ENCODE results near the gene FES.
"Not testable (repeated sequence)": the region's sequence is repeated elsewhere in the genome, so short reads cannot be mapped to it uniquely, and the experiment has no call there.

Gene FES

GRCh38 chr15:90893175-90894090, 9.1 kb downstream of the FES start:
- no peak for DNase-seq

GRCh38 chr15:90895571-90896117, 11.3 kb downstream of the FES start:
- DNase-seq: no peak

DNA sequence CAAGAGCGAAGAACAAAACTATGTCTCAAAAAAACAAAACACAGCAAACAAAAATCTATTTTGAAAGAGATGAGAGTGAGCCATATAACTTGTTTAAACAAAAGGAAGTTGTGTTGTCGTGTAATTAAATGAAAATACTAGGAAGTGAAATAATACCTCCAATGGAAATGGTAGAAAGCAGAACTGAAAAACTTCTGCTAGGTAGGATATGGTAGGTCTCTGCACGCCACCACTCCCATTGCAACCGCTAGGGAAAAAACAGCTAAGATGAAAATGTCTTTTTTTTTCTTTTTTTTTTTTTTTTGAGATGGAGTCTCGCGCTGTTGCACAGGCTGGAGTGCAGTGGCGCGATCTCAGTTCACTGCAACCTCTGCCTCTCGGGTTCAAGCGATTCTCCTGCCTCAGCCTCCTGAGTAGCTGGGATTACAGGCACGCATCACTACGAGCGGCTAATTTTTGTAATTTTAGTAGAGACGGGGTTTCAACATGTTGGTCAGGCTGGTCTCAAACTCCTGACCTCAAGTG, 12.9 kb downstream of the FES start:
- DNase-seq: not testable (repeated sequence)

DNA sequence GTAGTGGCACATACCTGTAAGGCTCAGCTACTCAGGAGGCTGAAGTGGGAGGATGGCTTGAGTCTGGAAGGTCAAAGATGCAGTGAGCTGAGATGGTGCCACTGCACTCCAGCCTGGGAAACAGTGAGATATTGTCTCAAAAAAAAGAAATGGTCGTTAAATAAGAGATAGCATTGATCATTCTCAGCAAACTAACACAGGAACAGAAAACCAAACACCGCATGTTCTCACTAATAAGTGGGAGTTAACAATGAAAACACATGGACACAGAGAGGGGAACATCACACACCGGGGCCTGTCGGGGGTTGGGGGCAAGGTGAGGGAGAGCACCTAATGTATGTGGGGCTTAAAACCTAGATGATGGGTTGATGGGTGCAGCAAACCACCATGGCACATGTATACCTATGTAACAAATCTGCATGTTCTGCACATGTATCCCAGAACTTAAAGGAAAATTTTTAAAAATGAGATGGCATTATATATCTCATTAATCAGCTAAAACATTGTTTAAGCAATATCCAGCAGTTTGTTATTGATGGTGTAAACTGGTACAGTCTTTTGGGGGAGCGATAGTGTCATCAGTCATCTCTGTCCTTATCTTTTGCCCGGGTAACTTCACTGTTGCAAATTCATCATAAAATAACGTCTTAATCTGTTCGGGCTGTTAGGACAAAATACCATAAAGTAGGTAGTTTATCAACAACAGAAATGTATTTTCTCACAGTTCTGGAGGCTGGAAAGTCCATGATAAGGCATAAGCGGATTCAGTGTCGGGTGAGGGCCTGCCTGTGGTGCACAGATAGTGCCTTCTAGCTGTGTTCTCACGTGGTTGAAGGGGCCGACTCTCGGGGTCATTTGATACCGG, 17.1 kb downstream of the FES start:
- DNase-seq: no peak

GRCh38 chr15:90902040-90902839, 17.9 kb downstream of the FES start:
- peak; percentile 72 to 78 for DNase-seq

DNA sequence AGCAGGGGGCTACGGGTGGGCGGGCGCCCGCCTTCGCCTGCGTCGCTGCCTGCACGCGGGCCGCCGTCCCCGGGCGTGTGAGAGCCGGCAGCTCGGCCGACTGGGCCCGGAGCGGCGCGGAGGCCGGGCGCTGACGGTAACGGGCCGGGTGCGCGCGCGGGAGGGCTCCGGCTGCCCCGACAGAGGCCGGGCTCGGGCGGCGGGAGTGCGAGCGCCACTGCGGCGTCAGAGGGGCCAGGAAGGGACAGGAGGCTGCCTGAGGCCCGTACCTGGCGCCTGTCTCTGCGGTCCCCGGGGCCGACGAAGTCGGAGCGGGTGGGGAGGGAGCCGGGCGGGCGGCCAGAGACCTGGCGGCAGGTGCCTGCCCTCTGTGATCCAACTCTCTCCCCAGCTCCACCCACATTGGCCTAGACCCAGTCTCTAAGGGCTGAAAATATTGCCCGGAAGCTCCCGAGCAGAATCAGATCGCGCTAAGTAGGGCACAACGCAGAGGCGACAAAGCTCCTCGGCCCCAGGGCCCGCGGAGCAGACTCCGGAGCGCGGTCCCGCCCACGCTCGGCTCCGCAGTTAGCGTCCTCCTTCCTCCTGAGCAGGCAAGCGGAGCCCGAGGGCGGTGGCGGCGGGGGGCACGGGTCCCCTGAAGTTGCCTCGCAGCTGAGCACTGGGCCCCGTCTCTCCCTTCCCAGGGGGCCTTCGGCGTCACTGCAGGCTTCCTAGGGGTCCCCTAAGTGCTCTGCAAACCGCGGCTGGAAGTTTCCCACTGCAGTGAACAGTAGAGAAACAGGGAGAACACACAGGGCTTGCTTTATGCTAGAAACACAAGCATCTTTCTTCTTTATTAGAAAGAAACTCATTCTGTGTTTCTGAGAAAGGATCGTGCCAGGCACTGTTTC, 18.8 kb downstream of the FES start, which contains the start of gene MAN2A2:
Gene MAN2A2 (plus strand): TSS at position 463 of the 893 bp plus-strand sequence. CDS start 906 bp downstream, outside the sequence.
- DNase-seq: peak; percentile 83 to 86

DNA sequence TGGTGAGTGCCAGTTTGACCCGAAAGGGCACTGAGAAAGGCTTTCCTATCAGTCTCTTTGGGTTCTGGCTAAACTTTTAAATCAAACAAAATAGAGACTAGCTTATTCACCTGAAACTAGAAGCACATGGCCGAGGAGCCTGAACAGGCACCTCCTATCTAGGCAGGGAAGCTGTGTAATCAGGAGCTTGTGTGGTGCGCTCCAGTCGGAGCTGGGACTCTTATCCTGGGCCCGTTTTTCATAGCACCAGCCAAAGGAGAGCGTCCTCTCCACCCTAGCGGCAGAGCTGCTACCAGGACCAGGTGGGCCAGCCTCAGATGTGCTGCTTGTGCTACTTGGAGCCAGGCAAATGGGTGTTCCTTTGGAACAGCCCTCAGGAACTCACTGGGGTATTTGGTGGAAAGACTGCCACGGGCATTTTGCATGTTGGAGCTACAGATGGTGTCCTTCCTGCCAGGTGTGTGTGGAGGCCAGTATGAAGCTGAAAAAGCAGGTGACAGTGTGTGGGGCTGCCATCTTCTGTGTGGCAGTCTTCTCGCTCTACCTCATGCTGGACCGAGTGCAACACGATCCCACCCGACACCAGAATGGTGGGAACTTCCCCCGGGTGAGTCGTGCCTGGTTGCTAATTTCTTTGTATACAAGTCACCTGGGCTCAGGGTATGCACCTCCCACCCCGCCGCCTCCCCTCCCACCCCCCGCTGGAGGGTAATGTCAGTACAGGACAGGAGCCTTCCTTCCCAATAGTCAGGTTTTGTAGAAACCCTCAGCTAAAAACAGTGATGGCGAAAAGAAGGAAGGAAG, 19.6 kb downstream of the FES start:
- DNase-seq: peak in 1 of 2 experiments; percentile 23

GRCh38 chr15:90904746-90905145, 20.4 kb downstream of the FES start:
- no peak for DNase-seq

DNA sequence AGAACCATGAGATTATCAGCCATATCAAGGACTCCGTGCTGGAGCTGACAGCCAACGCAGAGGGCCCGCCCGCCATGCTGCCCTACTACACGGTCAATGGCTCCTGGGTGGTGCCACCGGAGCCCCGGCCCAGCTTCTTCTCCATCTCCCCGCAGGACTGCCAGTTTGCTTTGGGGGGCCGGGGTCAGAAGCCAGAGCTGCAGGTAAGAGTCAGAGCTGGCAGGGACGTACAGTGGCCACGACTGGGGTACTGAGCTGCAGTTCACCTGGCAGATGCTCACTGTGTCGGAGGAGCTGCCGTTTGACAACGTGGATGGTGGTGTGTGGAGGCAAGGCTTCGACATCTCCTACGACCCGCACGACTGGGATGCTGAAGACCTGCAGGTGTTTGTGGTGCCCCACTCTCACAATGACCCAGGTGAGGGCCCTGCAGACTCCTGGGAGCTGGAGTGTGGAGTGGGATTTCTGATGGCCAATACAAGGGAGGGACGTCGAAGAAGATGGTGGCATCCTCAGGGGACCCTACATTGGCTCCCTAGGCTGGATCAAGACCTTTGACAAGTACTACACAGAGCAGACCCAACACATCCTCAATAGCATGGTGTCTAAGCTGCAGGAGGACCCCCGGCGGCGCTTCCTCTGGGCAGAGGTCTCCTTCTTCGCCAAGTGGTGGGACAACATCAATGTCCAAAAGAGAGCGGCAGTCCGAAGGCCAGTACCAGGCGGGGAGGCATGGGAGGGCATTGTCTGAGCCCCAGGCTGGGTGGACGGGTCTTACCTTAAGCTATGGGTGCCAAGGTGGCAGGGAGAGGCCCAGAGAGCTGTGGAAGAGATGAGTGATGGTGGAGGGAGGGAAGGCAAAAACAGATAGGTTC, 21.2 kb downstream of the FES start:
- no peak for DNase-seq

GRCh38 chr15:90906181-90906849, 22.0 kb downstream of the FES start:
- DNase-seq: no peak

- DNase-seq: no peak
These were observed 22.9 kb downstream of the FES start for GRCh38 chr15:90907051-90907660.

- no peak for DNase-seq
These were observed 23.7 kb downstream of the FES start for GRCh38 chr15:90907838-90908507.

DNA sequence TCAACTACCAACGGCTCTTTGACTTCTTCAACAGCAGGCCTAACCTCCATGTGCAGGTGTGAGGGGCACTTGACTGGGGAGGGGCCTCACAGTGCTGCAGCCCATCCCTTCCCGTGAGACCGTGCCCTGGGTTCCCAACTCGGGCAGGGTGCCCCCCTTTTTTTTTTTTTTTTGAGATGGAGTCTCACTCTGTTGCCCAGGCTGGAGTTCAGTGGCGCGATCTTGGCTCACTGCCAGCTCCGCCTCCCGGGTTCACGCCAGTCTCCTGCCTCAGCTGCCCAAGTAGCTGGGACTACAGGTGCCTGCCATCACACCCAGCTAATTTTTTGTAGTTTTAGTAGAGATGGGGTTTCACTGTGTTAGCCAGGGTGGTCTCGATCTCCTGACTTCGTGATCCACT, 25.1 kb downstream of the FES start:
- DNase-seq: not testable (repeated sequence)

DNA sequence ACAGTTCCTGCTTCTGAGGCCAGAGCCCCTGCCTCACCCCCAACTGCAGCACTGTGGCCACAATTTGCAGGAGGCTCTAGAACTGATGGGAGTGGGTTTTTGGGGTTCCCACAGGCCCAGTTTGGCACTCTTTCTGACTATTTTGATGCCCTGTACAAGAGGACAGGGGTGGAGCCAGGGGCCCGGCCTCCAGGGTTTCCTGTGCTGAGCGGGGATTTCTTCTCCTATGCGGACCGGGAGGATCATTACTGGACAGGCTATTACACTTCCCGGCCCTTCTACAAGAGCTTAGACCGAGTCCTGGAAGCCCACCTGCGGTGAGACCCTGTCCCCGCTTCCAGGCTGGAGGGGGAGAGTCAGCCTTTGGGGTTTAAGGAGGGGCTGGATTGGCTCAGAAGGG, 25.7 kb downstream of the FES start:
- DNase-seq: no peak

DNA sequence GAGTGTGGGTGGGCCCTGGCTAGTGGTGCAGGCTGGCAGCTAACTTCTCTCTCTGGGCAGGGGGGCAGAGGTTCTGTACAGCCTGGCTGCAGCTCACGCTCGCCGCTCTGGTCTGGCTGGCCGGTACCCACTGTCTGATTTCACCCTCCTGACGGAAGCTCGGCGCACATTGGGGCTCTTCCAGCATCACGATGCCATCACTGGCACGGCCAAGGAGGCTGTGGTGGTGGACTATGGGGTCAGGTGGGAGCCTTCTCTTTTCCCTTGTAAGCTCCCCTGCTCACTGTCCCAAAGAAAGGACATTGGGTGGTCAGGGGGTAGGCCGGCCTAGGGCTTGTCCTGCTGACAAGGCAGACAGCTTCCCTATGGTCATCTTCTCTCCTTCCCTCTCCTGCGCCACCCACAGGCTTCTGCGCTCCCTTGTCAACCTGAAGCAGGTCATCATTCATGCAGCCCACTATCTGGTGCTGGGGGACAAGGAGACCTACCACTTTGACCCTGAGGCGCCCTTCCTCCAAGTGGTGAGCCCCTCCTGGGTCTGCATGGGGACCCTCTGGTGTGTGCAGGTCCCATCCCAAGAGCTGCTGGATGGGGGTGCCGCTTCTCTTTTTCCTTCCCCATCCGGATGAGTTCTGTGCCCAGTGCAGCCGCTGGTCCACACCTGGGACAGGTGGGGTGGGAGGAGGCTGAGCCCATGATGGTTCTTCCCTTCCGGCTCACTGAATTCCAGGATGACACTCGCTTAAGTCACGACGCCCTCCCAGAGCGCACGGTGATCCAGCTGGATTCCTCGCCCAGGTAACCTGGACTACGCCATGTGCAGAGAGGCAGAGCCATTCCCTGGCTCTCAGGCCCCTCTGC, 26.4 kb downstream of the FES start:
- DNase-seq: no peak

GRCh38 chr15:90911302-90911623, 27.0 kb downstream of the FES start:
- DNase-seq: no peak
